Liver (tissue), 3 donors: ENCODE data around the gene SPDYC.

Source experiments
- FOXA1 ChIP-seq: IDR thresholded peaks from 2 replicates; pipeline ENCODE4 v1.6.1; 2016; ENCODE audit warnings: antibody characterized with exemption
- GABPA ChIP-seq, 2 donors: IDR thresholded peaks in 1 of 2; conservative IDR thresholded peaks in 1 of 2; 2 replicates each; pipeline ENCODE4 v1.6.1; 2016; ENCODE audit warnings: antibody characterized with exemption in 2 of 2, mild to moderate bottlenecking in 1 of 2, moderate library complexity in 1 of 2
- RXRA ChIP-seq, 2 donors: IDR thresholded peaks; 2 replicates each; pipeline ENCODE4 v1.6.1; 2017 to 2018; ENCODE audit warnings: antibody characterized with exemption in 2 of 2, mild to moderate bottlenecking in 1 of 2
- TF ChIP-seq, protein P1 (sequence below): fragments of 150-350 bp; IDR thresholded peaks from 2 replicates; pipeline ENCODE4 v1.5.1; 2017; ENCODE audit warnings: improper control_type of control experiment, low read depth, low read length; ENCODE audit not compliant: missing input control
- donor health status: healthy.
- donor health status: healthy.

DNA sequence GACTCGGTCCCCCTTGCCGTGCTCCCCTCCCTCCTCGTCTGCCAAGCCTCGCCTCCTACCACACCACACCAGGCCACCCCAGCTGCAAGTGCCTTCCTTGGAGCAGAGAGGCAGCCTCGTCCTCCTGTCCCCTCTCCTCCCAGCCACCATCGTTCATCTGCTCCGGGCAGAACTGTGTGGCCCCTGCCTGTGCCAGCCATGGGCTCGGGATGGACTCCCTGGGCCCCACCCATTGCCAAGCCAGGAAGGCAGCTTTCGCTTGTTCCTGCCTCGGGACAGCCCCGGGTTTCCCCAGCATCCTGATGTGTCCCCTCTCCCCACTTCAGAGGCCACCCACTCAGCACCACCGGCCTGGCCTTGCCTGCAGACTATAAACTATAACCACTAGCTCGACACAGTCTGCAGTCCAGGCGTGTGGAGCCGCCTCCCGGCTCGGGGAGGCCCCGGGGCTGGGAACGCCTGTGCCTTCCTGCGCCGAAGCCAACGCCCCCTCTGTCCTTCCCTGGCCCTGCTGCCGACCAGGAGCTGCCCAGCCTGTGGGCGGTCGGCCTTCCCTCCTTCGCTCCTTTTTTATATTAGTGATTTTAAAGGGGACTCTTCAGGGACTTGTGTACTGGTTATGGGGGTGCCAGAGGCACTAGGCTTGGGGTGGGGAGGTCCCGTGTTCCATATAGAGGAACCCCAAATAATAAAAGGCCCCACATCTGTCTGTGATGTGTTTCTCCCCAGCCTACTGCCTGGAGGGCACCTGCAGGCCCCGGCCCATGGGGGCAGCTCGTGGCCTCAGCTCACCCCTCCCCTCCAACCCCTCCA is 41.5 kb downstream of the SPDYC start:
- TF ChIP-seq, protein P1, sequence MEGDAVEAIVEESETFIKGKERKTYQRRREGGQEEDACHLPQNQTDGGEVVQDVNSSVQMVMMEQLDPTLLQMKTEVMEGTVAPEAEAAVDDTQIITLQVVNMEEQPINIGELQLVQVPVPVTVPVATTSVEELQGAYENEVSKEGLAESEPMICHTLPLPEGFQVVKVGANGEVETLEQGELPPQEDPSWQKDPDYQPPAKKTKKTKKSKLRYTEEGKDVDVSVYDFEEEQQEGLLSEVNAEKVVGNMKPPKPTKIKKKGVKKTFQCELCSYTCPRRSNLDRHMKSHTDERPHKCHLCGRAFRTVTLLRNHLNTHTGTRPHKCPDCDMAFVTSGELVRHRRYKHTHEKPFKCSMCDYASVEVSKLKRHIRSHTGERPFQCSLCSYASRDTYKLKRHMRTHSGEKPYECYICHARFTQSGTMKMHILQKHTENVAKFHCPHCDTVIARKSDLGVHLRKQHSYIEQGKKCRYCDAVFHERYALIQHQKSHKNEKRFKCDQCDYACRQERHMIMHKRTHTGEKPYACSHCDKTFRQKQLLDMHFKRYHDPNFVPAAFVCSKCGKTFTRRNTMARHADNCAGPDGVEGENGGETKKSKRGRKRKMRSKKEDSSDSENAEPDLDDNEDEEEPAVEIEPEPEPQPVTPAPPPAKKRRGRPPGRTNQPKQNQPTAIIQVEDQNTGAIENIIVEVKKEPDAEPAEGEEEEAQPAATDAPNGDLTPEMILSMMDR, result no peak
- no peak for TF ChIP-seq FOXA1
- TF ChIP-seq RXRA (IDR thresholded peaks at IDR 0.05), result no peak
- TF ChIP-seq GABPA (IDR thresholded peaks at IDR 0.05 in 1 of 2, conservative IDR thresholded peaks at IDR 0.05 in 1 of 2), result no peak
